HK-2 (cell line): ENCODE measurements around the gene RREB1.

Source experiments
- DNase-seq: peaks from one replicate; pipeline ENCODE4 v3.0.0-alpha.2; 2018; ENCODE audit not compliant: unreplicated experiment

The RREB1 gene, protein sequence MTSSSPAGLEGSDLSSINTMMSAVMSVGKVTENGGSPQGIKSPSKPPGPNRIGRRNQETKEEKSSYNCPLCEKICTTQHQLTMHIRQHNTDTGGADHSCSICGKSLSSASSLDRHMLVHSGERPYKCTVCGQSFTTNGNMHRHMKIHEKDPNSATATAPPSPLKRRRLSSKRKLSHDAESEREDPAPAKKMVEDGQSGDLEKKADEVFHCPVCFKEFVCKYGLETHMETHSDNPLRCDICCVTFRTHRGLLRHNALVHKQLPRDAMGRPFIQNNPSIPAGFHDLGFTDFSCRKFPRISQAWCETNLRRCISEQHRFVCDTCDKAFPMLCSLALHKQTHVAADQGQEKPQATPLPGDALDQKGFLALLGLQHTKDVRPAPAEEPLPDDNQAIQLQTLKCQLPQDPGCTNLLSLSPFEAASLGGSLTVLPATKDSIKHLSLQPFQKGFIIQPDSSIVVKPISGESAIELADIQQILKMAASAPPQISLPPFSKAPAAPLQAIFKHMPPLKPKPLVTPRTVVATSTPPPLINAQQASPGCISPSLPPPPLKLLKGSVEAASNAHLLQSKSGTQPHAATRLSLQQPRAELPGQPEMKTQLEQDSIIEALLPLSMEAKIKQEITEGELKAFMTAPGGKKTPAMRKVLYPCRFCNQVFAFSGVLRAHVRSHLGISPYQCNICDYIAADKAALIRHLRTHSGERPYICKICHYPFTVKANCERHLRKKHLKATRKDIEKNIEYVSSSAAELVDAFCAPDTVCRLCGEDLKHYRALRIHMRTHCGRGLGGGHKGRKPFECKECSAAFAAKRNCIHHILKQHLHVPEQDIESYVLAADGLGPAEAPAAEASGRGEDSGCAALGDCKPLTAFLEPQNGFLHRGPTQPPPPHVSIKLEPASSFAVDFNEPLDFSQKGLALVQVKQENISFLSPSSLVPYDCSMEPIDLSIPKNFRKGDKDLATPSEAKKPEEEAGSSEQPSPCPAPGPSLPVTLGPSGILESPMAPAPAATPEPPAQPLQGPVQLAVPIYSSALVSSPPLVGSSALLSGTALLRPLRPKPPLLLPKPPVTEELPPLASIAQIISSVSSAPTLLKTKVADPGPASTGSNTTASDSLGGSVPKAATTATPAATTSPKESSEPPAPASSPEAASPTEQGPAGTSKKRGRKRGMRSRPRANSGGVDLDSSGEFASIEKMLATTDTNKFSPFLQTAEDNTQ (N-terminal part only)

GRCh38 chr6:7107578-7108195, at the start of gene RREB1:
Gene RREB1 (plus strand): TSS chr6:7107961. CDS start chr6:7181912, 73,951 bp downstream.
- DNase-seq: peak; percentile 56

DNA sequence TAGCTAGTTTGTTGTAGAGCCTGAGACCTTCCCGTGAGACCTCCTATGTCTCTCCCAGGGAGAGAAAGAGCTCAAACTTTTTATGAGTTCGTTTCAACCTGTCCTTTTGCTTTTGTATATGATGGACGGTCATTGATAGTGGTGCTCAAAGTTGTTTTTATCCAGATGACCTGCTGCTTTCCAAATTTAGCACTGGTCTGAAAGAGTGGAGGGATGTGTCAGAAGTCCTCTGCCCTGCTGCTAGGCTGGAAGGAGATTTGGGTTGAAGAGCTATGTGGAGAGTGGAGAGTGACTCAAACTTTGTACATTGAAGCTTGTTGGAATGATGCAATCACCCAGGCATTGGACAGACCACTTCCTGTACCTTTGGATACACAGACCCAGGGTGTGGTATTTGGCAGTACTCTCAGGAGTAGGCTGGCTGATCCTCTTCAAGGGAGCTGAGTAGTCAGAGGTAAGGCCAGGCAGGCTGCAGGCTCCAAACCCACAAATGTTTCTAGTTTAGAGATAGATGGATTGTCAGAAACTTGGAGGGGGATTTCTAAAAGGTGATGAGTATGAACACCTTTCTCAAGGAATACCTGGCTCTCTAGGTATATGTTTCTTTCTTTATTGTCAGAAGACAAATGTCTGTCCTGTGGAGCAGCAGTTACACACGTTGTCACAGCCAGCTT, 49.4 kb upstream of the RREB1 start:
- peak; percentile 75 for DNase-seq

GRCh38 chr6:7060769-7061516, 46.8 kb upstream of the RREB1 start:
- no peak for DNase-seq

- no peak for DNase-seq
Observed at GRCh38 chr6:7062451-7063162, 45.2 kb upstream of the RREB1 start.

- no peak for DNase-seq
Observed at GRCh38 chr6:7067305-7067704, 40.5 kb upstream of the RREB1 start.

DNA sequence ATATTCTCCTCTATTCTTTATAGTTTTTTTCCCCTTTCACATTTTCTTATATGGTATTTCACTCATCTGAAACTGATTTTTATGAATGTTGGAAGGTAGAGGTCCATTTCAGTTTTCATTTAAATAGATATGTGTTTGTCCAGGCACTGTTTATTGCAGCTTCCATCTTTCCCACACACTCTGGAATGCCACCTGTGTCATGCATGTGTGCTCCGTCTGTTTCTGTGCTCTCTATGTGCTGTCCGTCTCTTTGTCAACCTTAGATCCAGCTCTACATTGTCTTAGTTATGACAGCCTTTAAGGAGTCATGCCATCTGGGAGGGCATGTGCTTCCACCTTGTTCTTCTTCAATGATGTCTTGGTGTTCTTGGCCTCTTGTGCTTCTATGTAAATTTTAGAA, 36.4 kb upstream of the RREB1 start:
- DNase-seq: no peak

- DNase-seq: no peak
Observed at GRCh38 chr6:7073082-7073820, 34.5 kb upstream of the RREB1 start.

DNA sequence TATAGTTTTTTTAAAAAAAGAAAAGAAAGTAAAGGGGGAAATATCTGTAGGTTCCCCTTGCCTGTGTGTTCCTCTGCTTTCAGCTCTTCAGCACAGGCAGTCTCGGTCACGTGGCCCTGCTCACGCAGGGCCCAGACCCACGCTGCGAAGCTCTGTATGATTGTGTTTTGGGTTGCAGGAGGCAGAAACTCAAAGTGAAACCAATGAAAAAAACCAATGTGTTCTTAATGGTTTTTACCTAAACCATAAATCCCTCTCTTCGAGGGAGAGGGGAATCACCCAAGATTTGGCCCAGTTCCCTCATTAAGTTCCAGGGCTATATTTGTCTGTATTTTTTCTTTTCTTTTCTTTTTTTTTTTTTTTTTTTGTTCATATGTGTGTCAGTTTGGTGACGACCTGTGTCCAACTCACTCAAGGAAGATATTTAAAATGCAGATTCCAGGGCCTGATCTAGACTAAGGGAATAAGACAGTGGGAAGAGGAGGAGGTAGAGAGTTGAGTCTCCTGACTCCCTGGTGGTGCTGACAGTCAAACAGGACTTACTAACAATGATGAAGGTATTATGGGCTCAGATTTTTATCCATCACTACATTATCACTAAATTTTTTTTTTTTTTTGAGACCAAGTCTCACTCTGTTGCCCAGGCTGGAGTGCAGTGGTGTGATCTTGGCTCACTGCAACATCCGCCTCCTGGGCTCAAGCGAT, 33.8 kb upstream of the RREB1 start:
- no peak for DNase-seq

DNA sequence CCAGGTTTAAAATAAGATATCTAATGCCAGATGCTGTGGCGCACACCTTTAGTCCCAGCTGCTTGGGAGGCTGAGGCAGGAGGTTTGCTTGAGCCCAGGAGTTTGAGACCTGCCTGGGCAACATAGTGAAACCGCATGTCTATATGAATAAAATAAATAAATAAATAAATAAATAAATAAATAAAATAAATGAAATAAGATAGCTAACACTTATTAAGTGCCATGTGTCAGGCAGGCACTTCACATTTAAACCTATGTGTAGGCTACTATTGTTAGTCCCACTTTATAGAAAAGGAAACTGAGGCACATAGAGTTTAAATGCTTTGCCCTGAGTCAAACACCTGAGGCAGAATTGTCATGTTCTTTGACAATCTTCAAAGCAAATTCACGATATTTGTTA, 32.9 kb upstream of the RREB1 start:
- no peak for DNase-seq

DNA sequence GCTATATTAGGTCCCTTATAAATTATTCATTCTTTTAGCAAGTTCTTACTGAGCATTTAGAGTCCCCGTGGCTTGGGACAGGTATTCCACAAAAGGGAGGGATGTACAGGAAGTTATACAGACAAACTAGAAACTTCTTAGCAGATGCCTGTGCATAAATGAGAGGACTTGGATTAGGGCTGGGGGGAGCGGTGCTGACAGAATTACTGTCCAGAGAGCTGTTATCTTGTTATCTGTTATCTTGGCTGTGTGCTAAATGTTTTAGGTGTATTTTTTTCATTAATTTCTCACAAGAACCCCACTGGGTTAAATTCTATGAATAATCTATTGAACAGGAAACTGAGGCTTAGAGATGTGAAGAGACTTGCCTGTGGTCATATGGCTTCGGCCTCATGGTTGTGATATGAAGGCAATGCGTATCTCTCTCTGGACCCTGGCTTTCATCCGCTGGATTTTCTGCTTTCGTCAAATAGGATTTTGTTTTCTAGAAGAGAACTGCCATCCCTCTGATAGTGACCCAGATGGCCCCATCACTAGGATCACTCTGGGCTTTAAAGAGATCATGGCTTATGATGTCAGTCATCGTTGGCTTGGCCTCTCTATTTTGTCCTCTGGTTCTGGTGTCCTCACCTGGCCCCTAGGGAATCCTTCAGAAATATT, 32.3 kb upstream of the RREB1 start:
- no peak for DNase-seq

DNA sequence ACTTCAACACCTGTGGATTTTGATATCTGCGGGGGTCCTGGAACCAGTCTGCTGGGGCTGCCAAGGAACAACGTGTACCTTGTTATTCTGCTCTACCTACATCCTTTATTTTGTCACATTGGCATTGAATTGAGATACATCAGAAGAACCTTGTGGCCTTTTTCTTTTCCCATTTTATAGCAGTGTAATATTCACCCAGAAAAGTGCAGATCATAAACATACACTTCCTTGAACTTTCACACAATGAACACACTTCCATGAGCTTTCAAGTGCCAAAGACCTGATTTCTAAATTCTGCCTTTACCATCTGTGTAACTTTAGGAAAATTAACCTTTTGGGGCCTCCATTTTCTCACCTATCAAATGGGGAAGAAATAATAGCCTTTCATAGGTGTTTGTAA, 29.9 kb upstream of the RREB1 start:
- no peak for DNase-seq

- no peak for DNase-seq
Observed at GRCh38 chr6:7078856-7079255, 28.9 kb upstream of the RREB1 start.

DNA sequence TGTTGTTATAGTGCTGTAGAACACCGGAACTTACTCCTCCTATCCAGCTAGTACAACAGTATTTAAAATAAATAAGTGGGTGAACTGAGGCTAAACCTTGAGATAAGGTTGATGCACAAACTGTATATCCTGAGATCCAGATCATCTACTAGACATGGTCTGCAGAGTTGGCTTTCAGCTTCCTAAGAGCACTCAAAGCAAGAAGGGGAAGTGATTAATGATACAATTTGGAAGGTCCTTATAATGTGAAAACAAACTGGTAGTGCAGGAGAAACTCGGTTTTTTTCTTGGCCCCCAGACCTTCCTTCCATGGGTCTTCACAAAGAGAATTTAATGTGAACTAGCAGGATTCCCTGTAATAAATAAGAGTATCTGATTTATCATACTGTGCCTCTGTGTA, 27.4 kb upstream of the RREB1 start:
- DNase-seq: no peak

- DNase-seq: no peak
Observed at GRCh38 chr6:7085911-7086310, 21.9 kb upstream of the RREB1 start.

GRCh38 chr6:7086488-7086887, 21.3 kb upstream of the RREB1 start:
- DNase-seq: no peak

DNA sequence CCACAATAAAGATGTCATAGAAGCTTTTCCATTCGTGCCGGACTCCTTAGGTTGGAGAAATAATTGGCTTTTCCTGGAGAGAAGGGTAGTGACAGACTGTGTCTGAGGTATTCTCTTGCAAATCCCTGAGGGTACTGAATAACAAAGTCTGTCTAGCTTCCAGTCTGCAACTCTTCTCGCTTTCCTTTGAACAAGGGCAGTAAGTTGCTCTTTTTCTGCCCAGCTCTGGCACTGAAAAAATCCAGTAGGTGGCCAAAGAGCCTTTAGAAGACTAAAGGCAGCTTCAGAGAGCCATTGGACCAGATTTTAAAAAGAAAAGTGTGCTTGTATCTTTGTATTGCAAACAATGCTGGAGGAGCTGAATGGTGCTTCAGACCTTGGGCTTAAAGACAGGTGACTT, 20.7 kb upstream of the RREB1 start:
- no peak for DNase-seq

DNA sequence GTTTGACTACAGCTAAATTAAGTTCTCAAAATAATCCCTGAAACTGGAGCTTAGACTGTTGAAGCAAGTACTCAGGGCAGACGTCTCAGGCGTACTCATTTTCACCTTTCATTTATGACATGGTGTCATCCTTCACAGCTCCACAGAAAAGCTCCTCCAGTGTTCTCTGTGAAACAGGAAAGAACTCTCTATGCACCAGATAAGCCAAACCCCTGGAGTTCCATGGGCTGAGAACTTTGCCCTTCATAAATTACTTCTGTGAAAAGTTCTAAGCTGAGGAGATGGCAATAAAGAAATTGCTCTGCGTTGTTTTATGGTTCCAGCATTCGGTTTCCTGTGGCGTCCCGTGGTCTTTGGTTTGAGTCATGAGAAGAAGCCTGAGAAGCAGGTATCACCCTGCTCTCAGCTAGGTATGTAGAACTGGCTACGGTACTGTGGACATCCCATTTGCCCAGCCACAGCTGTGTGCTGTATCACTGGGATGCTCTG, 20.2 kb upstream of the RREB1 start:
- DNase-seq: no peak
